Head of caudate nucleus (tissue), 42 donors: ENCODE data around the gene GTF3C5.
"Not testable (repeated sequence)": the region's sequence is repeated elsewhere in the genome, so short reads cannot be mapped to it uniquely, and the experiment has no call there.

ENCODE experiments used
- DNase-seq, 42 donors: peaks; one replicate each; pipeline versions ENCODE4 v3.0.0 to v3.0.0-alpha.2; 2020 to 2021; ENCODE audit warnings: mixed read lengths in 7 of 42
- intact Hi-C: fragments of 100-400 bp; cut with DNase I; formaldehyde crosslinking; loops from one replicate; pipeline ENCODE4 v1.15.0; 2022

The GTF3C5 gene

DNA sequence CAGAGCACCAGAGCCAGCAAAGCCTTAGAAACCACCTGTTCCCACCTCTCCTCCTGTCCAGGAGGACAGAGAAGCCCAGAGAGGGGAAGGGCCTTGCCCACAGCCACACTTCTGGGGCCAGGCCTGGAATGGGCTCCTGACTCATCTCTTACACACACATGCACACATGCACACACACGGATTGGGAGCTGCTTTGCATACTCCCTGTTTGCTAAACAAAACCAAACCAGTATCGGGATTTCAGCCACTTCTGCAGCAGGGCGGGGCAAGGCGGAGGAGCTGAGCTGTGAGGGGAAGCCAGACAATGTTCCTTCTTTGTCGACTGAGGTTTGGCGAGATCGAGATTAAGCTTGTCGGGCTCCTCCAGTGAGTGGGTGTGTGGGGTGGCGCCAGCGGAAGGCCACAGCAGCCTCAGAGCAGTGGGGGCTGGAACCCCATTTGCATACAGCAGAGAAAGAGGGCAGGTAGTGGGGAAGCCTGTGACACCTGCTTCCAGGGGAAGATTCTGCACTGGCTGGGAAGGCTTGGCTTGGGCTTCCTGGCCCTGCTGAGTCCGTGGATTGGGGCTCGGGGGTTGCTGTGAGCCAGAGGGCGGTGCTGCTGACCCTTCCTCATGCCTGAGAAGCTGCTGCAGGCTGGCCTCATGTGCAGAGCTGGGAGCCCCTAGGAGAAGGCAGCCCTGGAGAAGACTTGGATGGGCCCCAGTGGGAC is 36.2 kb upstream of the GTF3C5 start:
- peak in 4 of 42 donors; percentile 7 to 26 (median 13) for DNase-seq
- intact Hi-C loops = no loop called here

DNA sequence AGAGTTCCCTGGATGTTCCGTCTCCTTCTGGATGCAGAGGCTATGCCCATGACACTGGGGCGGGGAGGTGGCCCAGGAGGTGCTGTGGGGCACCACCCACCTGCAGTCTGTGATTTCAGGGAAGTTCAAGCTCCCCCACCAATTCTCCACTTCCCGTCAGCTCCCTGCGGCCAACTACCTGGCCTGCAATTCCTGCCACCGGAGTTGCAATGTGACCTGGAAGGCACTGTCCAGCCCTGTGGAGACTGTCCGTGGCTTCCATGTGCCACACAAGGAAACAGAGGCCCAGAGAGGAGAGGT is 35.7 kb upstream of the GTF3C5 start:
- intact Hi-C loops = no loop called here
- no peak for DNase-seq

DNA sequence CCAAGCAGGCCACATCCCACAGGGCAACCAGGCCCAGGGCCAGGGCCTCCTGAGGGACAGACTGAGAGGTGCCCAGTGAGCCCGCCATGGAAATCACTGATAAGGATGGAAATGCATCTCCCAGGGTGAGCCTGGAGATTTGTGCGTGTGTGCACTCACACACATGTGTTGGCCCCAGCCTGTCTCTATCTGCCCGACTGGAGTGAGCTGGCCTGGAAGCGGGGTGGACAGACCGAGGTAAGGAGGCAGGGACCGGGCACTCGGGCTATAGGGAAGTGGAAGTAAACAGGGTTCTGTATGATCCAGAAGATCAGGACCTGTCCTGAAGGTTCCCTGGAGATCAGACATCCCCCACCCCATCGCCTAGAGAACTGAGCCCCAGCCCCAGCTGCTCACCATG is 34.9 kb upstream of the GTF3C5 start:
- intact Hi-C loops = no loop called here
- DNase-seq = no peak

DNA sequence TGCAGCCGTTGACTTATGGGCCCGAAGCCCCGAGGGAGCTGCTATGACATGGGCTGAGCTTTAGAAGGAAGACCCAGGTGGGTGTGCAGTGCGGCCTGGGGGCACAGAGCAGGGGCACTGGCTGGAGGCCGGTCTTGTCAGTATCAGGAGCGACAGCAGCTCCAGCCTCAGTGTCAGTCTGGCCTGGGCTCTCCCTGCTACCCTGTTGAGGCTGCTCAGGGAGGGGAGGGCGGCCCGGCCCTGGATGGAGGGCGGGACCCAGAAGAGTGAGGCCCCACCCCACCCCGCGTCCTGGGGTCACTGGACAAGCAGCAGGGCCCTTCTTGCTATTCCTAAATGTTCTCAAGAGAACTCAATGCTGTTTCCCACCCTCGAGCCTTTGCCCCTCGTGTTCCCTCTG is 34.3 kb upstream of the GTF3C5 start:
- intact Hi-C loops = no loop called here
- no peak for DNase-seq

DNA sequence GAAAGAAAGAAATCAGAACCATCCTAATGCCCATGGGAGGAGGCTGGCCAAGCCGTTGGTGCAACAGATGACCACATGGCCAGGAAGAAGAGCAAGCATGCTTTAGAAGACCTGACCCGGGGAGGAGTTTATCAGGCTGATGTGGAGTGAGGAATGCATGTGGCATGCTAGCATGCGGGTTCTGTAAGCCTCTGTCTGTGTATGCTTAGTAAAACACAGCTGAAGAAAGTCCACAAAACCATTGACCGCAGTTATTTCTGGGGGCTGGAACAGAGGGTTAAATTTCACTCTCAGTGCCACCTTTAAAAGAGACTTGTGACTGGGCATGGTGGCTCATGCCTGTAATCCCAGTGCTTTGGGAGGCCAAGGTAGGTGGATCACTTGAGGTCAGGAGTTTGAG is 33.2 kb upstream of the GTF3C5 start:
- intact Hi-C loops = no loop called here
- no peak for DNase-seq

DNA sequence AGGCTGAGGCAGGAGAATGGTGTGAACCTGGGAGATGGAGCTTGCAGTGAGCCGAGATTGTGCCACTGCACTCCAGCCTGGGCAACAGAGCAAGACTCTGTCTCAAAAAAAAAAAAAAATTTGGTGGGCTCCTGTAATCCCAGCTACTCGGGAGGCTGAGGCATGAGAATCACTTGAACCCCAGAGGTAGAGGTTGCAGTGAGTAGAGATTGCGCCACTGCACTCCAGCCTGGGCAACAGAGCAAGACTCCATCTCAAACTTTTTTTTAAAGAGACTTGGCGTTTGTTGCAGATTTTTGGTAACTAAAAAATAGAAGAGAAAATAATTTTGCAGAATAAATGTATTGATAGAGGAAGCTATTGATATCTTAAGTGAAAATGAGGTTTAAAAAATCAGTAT is 32.6 kb upstream of the GTF3C5 start:
- DNase-seq, intact Hi-C loops: not testable (repeated sequence)

DNA sequence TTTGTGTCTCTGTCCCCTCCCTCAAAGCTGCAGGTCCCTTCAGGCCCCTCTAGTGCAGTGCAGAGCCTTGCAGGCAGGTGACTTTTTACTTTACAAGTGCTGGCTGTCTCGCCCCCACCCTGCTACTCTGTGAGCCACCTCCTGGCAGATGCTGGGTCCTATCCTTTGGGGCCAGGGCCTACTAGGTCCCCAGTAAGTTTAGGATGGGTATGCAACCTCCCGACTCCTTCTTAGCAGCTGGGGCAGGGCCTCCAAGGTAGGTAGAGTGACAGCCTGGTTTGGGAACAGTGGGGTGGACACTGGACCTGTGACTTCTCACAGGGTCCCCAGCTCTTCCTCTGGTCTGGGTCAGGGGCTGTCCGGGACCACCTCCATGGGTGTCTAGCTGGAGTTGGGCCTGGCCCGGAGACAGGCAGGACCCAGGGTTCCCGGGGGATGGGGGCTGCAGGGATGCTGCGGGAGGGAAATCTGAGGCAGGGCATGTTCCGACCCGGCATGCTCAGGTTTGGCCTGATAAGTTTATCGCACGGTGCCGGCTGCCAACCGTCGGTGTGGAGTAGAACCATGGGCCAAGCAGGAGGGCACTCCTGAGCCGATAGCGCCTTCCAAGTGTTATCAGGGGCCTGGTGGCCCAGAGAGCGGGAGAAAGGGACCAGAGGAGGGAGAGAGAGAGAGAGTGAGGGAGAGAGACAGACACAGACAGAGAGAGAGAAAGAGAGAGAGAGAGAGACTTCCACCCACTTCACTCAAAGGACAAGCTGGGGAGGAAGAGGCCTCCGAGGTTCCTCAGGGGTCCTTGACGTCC is 31.8 kb upstream of the GTF3C5 start:
- no peak for DNase-seq
- intact Hi-C loops = no loop called here

DNA sequence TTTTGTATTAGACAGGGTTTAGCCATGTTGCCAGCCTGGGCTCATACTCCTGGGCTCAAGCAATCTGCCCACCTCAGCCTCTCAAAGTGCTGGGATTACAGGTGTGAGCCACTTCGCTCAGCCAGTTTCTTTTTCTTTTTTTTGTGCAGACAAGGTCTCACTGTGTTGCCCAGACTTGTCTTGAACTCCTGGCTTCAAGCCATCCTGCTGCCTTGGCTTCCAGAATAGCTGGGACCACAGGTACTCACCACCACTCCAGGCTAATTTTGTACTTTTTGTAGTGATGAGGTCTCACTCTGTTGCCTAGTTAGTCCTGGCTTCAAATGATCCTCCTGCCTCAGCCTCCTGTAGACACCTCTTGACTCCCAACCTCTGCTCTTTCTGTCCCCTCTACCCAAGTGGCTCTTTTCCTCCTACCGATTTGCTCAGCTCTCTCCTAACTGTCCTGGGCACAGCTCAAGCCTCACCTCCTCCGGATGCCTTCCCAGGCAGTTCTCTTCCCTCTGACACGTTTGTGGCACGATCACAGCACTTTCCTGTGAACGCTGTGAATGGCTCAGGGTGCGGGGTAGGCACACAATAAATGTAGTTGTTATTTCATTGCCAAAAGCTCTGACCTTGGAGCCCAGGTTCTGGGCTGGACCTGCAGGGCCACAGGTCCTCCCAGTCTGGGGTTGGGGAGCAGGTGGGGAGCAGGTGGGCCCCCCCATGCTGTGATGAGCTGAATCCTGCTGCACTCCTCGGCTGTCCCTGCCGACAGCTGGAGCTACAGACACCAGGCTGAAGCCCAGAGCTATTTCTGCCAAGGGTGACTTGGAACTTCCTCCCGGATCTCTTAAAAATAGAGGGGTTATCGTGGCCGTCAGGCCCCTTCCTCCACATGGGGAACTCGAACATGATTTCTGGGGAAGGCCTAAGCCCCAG is 28.4 kb upstream of the GTF3C5 start:
- intact Hi-C loops = no loop called here

DNA sequence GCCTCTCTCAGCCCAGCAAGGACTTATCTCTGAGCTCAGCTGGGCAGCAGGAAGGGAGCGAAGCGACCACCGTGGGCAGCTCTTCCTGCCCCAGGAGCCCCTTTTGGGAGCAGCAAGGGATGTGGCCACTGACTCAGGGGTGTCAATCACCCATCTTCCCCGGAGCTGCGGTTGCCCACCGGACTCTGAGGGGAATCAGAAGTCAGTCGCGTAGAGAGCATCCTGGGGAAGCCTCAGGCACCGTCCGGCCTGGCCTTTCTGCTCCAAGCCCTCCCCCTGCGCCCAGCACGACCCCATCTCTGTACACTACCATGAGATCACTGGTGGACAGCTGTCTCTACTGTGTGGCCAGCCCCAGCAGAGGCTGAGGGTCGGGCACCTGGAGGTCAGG is 27.7 kb upstream of the GTF3C5 start:
- intact Hi-C loops = no loop called here
- no peak for DNase-seq

More for the DNA sequence above, 28.4 kb upstream of the GTF3C5 start:
- DNase-seq = no peak

DNA sequence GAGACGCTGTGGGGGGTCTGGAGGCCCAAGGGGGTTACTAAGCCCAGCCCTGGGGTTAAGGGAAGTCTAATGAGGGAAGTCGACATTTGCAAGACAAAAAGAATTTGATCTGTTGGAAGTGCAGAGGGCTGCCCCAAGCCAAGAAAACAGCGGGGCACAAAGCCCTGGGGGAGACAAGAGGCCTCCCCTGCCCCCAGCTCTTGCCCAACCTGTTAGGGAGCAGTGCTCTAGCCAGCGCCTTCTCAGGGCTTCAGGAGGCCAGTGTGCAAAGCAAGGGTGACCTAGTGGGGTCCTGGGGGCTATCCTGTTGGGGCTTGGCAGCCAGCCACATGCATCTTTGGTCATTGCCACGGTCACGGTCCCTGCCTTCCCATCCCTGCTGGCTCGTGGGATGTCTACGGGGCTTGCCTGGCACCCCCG is 27.1 kb upstream of the GTF3C5 start:
- intact Hi-C loops = no loop called here
- DNase-seq = no peak

DNA sequence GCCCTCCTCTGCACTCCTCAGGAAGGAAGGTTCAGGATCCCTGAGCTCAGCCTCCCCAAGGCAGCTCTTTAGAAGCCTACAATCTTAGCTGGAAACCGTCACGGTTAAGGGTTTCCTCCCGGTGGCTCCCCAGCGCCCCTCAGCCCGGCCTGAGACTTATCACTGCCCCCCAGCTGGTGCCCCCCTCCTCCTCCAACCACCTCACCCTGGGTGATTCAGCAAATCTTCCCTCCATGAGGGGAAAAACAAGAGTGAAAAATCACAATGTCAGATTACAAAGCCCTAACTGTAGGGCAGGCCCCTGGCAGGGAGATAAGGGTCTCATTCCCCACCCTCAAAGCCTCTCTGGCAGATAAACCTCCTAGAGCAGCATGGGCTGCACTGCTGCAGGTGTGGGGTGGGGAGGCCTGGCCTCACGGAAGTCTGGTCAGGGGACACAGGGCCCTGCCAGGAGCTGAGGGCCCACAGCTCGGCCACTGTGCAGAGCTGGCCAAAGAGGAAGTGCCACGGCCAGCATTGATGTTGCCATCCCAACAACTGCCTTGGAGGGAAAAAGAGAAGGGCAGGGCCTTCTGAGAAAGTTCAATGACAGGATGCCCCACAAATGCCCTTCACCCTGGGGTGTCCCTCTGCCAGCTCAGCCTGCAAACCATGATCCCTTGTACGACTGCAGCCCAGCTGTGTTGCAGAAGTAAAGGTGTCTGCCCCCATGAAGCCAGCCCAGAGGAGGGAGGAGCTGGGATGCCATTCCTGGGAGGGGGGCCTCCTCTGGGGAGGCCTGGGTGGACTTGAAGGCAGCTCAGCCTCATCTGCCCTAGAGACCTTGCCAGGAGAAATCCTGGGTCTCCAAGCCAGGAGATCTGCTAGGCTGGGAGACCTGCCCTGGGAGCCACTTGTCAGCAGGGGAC is 26.5 kb upstream of the GTF3C5 start:
- peak in 4 of 42 donors; percentile 7 to 44 (median 22) for DNase-seq
- intact Hi-C loops = no loop called here

DNA sequence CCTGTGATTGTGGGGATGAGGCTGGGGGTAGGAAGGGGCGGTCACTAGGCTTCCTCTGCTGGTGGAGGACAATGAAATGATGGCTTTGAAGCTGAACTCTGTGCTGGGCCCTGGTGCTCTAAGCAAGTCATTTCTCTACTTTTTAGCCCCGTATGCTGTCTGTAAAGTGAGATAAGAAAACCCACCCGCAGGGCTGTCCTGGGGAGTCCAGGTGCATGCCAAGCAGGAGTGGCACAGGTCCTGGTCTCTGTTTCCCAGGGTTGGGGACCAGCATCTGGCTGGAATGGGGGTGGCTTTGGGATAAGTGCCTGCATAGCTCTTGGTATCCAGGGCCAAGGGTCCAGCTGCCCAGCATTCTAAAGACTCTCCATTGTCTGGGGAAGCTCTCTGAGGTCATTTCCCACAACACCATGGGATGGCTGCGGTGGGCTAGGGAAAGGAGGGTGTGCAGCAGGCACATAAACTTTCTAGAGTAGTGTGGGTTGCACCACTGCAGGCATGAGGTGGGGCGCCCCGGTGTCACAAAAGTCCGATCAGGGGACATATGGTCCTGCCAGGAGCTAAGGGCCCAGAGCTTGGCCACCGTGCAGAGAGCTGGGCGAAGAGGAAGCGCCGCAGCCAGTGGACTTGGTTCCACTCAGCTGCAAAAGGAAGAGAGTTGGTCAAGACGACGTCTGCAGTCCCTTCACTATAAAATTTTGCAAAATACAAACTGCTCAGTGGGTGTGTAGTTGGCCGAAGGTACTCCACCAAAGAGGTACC is 25.6 kb upstream of the GTF3C5 start:
- intact Hi-C loops = no loop called here
- no peak for DNase-seq

DNA sequence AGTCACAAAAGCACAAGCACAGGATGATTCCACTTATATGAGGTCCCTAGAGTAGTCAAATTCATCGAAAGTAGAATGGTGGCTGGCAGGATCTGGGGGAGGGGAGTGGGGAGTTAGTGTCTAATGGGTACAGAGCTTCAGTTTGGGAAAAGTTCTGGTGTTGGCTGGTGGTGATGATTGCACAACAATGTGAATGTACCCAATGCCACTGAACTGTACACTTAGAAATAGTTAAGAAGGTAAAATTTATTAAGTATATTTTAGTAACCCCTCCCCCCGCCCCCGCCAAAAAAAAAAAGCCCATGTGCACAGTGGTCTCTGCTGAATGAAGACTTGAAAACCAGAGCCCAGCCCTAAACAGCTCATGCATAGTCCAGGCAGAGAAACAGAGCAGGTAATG is 24.8 kb upstream of the GTF3C5 start:
- DNase-seq = no peak
- intact Hi-C loops = no loop called here

DNA sequence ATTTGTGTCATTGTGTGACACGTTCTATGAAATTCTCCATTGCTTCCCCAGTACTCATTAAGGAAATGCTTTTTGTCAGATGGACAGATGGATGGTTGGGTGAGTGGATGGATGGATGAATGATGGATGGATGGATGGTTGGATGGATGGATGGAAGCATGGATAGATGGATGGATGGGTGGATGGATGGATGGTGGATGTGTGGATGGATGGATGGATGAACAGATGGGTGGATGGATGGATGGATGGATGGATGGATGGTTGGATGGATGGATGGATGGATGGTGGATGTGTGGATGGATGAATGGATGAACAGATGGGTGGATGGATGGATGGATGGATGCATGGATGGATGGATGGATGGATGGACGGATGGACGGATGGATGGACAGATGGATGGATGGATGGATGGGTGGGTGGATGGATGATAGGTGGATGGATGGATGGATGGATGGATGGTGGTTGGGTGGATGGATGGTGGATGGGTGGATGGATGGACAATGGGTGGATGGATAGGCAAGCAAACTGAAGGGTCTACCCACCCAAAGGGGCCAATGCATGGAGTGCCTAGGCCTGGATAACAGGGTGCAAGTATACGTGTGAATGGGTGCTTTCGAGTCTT is 24.0 kb upstream of the GTF3C5 start:
- intact Hi-C loops = no loop called here
- no peak for DNase-seq

DNA sequence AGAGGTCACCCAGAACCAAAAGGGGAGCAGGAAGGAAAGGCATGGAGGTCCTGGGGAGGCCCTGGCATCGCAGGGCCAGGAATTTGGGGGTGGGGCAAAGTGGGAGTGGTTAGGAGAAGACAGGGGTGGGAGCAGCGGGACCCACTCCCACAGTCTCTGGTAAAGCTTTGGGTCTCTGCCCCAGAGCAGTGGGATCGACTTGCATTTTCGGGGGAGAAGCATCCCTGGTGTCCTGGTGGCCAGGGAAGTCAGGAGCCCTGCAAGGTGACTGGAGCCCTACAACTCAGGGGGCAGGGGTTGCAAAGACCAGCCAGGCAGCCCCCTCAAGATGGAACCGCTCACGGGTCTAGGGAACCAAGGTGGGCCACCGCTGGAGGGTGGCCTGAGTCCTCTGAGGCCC is 22.4 kb upstream of the GTF3C5 start:
- no peak for DNase-seq
- intact Hi-C loops = no loop called here

DNA sequence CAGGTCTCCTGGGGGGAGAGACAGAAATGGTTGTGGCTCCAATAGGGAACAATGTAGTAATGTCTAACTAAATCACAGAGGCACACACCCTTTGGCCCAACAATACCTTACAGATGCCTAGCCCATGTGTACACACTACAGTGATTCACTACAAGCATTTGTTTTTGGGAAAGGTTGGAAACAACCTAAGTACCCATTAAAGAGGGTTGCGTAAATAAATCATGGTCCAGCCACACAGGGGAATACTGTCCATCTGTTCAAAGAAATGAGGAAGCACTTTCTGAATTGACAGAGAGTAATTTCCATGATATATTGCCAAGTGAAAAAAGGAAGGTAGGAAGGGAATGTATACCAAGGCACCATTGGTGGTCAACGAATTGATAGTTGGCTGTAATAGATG is 22.0 kb upstream of the GTF3C5 start:
- DNase-seq = no peak
- intact Hi-C loops = no loop called here

DNA sequence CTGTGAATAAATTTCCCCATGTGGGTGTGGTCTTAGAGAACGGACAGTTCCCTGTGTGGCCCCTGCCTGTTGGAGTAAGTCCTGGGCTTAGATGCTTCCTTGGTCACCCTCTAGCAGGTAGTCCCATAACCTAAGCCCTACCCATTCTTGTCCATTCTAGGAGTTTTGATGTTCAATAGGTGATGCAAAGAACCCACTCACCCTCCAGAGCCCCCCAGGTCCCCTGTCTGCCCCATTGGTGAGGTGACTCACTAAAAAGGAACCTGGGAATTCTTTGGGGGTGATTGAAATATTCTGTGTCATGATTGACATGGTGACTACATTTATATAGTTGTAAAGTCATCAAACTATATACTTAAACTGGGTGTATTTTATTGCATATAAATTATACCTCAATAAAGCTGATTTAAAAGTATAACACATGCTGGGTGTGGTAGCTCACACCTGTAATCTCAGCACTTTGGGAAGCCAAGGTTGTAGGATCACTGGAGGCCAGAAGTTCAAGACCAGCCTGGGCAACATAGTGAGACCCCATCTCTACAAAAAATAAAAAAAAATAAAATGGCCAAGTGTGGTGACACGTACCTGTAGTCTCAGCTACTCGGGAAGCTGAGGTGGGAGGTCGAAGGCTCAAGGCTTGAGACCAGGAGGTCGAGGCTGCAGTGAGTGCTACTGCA is 20.8 kb upstream of the GTF3C5 start:
- intact Hi-C loops = no loop called here
- DNase-seq = no peak
